CD14-positive monocyte (primary cell): ENCODE results near the gene ASB9. TPM values are rescaled to one million over a fixed set of nuclear protein-coding genes. Genes with fewer than 3 reads are reported as not detected.

Experiments
- DNase-seq, 3 donors: peaks; one replicate each; pipeline ENCODE4 v3.0.0-alpha.2; 2011 to 2022
- H2AFZ ChIP-seq: 2 replicates; pipeline ENCODE4 v1.6.0; 2012; ENCODE audit warnings: mild to moderate bottlenecking, low read depth, low read length, inconsistent platforms; ENCODE audit not compliant: insufficient read depth, poor library complexity, severe bottlenecking
- H3K27ac ChIP-seq, 2 donors: 1 replicate in 1 of 2; 2 replicates in 1 of 2; pipeline ENCODE4 v1.5.1; 2012 to 2013; ENCODE audit warnings: low read length in 2 of 2, control low read depth in 1 of 2, inconsistent platforms in 1 of 2, low read depth in 1 of 2, mild to moderate bottlenecking in 1 of 2
- H3K27me3 ChIP-seq, 2 donors: one replicate each; pipeline versions ENCODE4 v1.6.0 to v1.6.1; 2011 to 2013; ENCODE audit warnings: low read length in 2 of 2; ENCODE audit not compliant: control insufficient read depth in 2 of 2, insufficient read depth in 2 of 2
- H3K36me3 ChIP-seq, 2 donors: replicated peaks in 1 of 2; 1 replicate in 1 of 2; 2 replicates in 1 of 2; pipeline versions ENCODE4 v1.5.1 to v1.6.1; 2012 to 2013; ENCODE audit warnings: low read length in 2 of 2, control low read depth in 1 of 2, inconsistent platforms in 1 of 2, mild to moderate bottlenecking in 1 of 2; ENCODE audit not compliant: insufficient read depth in 2 of 2, control insufficient read depth in 1 of 2
- H3K4me1 ChIP-seq, 2 donors: 1 replicate in 1 of 2; 2 replicates in 1 of 2; pipeline versions ENCODE4 v1.5.1 to v1.6.1; 2012 to 2013; ENCODE audit warnings: low read length in 2 of 2, control low read depth in 1 of 2, inconsistent platforms in 1 of 2, mild to moderate bottlenecking in 1 of 2, moderate library complexity in 1 of 2; ENCODE audit not compliant: insufficient read depth in 2 of 2, control insufficient read depth in 1 of 2
- H3K4me2 ChIP-seq: replicated peaks from 2 replicates; pipeline ENCODE3; 2012; ENCODE audit warnings: low read length, moderate library complexity, mild to moderate bottlenecking; ENCODE audit not compliant: poor library complexity, severe bottlenecking; ENCODE audit errors: extremely low read depth
- H3K4me3 ChIP-seq, 3 experiments: fragments of 200-600 bp in 1 of 3; sonication (generic) in 1 of 3; replicated peaks in 1 of 3; 1 replicate in 2 of 3; 2 replicates in 1 of 3; pipeline ENCODE4 v1.5.1; 2011 to 2013; ENCODE audit warnings: low read length in 3 of 3, mild to moderate bottlenecking in 3 of 3, control low read depth in 2 of 3, low read depth in 2 of 3, inconsistent platforms in 1 of 3, moderate library complexity in 1 of 3
- H3K79me2 ChIP-seq: 2 replicates; pipeline ENCODE4 v1.6.0; 2012; ENCODE audit warnings: mild to moderate bottlenecking, control low read depth, inconsistent platforms, low read length, moderate library complexity; ENCODE audit not compliant: insufficient read depth
- H3K9ac ChIP-seq: 2 replicates; pipeline ENCODE4 v1.6.0; 2017; ENCODE audit warnings: low read length, mild to moderate bottlenecking; ENCODE audit not compliant: insufficient read depth, poor library complexity, severe bottlenecking
- H3K9me3 ChIP-seq, 2 donors: replicated peaks in 1 of 2; 1 replicate in 1 of 2; 2 replicates in 1 of 2; pipeline versions ENCODE4 v1.5.1 to v1.6.1; 2012 to 2013; ENCODE audit warnings: low read length in 2 of 2, control low read depth in 1 of 2; ENCODE audit not compliant: control insufficient read depth in 1 of 2, insufficient read depth in 1 of 2
- H4K20me1 ChIP-seq: 2 replicates; pipeline ENCODE4 v1.6.0; 2012; ENCODE audit warnings: mild to moderate bottlenecking, low read length, control low read depth, moderate library complexity; ENCODE audit not compliant: insufficient read depth
- H3K27ac Mint-ChIP-seq, 7 donors: one replicate each; pipeline ENCODE4 v1.8.0; 2020; ENCODE audit warnings: mild to moderate bottlenecking in 7 of 7, mixed read lengths in 7 of 7, moderate library complexity in 6 of 7, inconsistent platforms in 2 of 7
- H3K27me3 Mint-ChIP-seq, 3 donors: one replicate each; pipeline ENCODE4 v1.8.0; 2021 to 2022; ENCODE audit warnings: low read depth in 3 of 3, mild to moderate bottlenecking in 3 of 3, mixed read lengths in 3 of 3, moderate library complexity in 3 of 3, inconsistent platforms in 1 of 3
- H3K36me3 Mint-ChIP-seq, 2 donors: one replicate each; pipeline ENCODE4 v1.8.0; 2020; ENCODE audit warnings: mixed read lengths in 2 of 2, inconsistent platforms in 1 of 2, mild to moderate bottlenecking in 1 of 2
- H3K4me1 Mint-ChIP-seq: one replicate; pipeline ENCODE4 v1.8.0; 2020; ENCODE audit warnings: mild to moderate bottlenecking, mixed read lengths
- H3K4me3 Mint-ChIP-seq, 2 donors: one replicate each; pipeline ENCODE4 v1.8.0; 2020; ENCODE audit warnings: mild to moderate bottlenecking in 2 of 2, mixed read lengths in 2 of 2, moderate library complexity in 1 of 2
- H3K9me3 Mint-ChIP-seq, 7 donors: one replicate each; pipeline ENCODE4 v1.8.0; 2020 to 2022; ENCODE audit warnings: mixed read lengths in 7 of 7, mild to moderate bottlenecking in 6 of 7, moderate library complexity in 6 of 7, inconsistent platforms in 2 of 7
- WGBS: methylation state at CpG from one replicate; pipeline ENCODE4 v1.1.5; 2013; ENCODE audit warnings: missing lambda C conversion rate; ENCODE audit not compliant: insufficient coverage; 5-methylcytosine and 5-hydroxymethylcytosine counted together
- intact Hi-C, 2 donors: fragments of 100-400 bp; cut with micrococcal nuclease; formaldehyde crosslinking; loops; one replicate each; pipeline versions ENCODE4 v1.15.0 to v1.15.1; 2023
- polyA plus RNA-seq, 3 donors: library from polyadenylated mRNA; depleted of rRNA in 1 of 3; unstranded in 2 of 3; stranded (reverse) in 1 of 3; fragments of 300-500 nt in 2 of 3; fragments of >200 nt in 1 of 3; fragmentation: Illumina TruSeq in 2 of 3; gene quantifications; 1 replicate in 2 of 3; 2 replicates in 1 of 3; pipeline ENCODE4 v1.2.3, GENCODE V29; 2012 to 2021
- TF ChIP-seq, protein P1 (sequence below): fragments of 200-600 bp; IDR thresholded peaks from one replicate; pipeline ENCODE4 v1.8.0; 2022; ENCODE audit warnings: antibody characterized with exemption, mild to moderate bottlenecking

Gene ASB9
- polyA plus RNA-seq, 3 donors: 0.24 to 1.4 (median 0.63) TPM

DNA sequence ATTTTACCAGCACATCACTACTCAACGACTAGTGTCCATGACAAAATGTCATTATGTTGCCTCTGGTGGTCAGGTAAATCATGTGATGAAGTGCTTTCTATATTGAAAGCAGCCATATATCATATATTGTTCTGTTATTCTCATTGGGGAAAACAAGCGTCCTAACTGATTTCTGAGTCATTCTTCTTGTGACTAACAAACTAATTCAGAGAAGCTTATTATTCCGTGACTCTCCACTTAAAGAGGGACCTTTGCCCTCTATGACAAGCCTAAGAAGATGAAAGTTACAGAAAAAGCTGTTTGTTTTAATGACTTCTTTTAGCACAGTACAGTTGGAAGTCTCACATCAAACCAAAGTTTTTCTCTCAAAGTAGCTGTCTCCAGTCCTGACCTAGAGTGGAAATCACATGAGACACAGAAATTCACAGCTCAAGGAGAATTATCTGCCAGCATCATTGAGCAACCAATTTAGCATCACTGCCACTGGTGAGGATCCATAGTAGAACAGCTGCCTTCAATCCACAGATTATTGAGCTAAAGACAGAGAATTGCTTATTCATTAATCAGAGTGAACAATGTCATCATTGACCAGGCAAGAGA lies 36.4 kb downstream of the ASB9 start:
- Histone ChIP-seq H3K36me3 (no peaks in the 10 kb centered on the region), H2AFZ (no peak overlapping the region), H3K9ac (no peak overlapping the region), H3K27ac (no peak overlapping the region), H3K4me1 (no peaks in the 10 kb centered on the region), H3K27me3 (no peaks in the 10 kb centered on the region), H3K79me2 (no peaks in the 10 kb centered on the region), H3K4me3 (no peak overlapping the region), H4K20me1 (no peaks in the 10 kb centered on the region), H3K9me3 (no peaks in the 10 kb centered on the region), H3K4me2 (no peak overlapping the region)
- no CpG with 5 or more reads among the region's 3 CpGs for WGBS
- no peaks in the 10 kb centered on the region for H3K27me3 Mint-ChIP-seq
- DNase-seq: no peak
- H3K4me1 Mint-ChIP-seq: no peaks in the 10 kb centered on the region
- H3K9me3 Mint-ChIP-seq: peaks cover 0 to 5% (median 0%) of the 10 kb centered on the region in 7 donors
- no peaks in the 10 kb centered on the region for H3K36me3 Mint-ChIP-seq
- no peak overlapping the region for H3K27ac Mint-ChIP-seq
- TF ChIP-seq, protein P1, sequence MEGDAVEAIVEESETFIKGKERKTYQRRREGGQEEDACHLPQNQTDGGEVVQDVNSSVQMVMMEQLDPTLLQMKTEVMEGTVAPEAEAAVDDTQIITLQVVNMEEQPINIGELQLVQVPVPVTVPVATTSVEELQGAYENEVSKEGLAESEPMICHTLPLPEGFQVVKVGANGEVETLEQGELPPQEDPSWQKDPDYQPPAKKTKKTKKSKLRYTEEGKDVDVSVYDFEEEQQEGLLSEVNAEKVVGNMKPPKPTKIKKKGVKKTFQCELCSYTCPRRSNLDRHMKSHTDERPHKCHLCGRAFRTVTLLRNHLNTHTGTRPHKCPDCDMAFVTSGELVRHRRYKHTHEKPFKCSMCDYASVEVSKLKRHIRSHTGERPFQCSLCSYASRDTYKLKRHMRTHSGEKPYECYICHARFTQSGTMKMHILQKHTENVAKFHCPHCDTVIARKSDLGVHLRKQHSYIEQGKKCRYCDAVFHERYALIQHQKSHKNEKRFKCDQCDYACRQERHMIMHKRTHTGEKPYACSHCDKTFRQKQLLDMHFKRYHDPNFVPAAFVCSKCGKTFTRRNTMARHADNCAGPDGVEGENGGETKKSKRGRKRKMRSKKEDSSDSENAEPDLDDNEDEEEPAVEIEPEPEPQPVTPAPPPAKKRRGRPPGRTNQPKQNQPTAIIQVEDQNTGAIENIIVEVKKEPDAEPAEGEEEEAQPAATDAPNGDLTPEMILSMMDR: no peak
- no peak overlapping the region for H3K4me3 Mint-ChIP-seq
- intact Hi-C loops: no loop called here

DNA sequence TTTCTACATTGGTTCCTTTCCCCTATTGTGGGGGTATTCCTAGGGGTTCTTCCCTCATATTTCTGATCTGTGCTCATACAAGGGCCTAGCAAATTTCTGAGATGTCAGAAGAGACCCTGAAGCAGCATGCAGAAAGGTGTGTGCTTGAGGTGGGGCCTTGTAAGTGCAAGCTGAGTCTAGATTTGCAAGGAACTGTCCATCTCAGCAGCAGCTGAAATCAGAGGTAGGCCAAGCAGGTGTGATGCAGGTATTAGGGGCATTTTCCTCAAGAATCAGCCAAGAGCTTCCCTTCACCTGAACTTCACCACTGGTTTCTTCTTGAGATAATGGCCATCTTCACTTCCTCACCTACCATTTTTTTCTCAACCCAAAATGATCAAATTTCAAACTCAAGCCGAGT lies 45.1 kb downstream of the ASB9 start:
- Mint-ChIP-seq H3K27me3 (peaks cover 0 to 1% (median 0%) of the 10 kb centered on the region in 3 donors), H3K36me3 (no peaks in the 10 kb centered on the region), H3K4me3 (no peak overlapping the region), H3K27ac (no peak overlapping the region), H3K9me3 (peaks cover 0 to 5% (median 0%) of the 10 kb centered on the region in 7 donors), H3K4me1 (no peaks in the 10 kb centered on the region)
- H3K36me3 ChIP-seq: no peaks in the 10 kb centered on the region
- intact Hi-C loops: no loop called here
- H3K4me2 ChIP-seq: no peak overlapping the region
- H2AFZ ChIP-seq: no peak overlapping the region
- H3K9ac ChIP-seq: no peak overlapping the region
- peaks cover 0 to 4% of the 10 kb centered on the region in 2 donors for H3K27me3 ChIP-seq
- no CpG with 5 or more reads among the region's 1 CpG for WGBS
- H4K20me1 ChIP-seq: no peaks in the 10 kb centered on the region
- TF ChIP-seq, protein P1: no peak
- no peaks in the 10 kb centered on the region for H3K9me3 ChIP-seq
- no peaks in the 10 kb centered on the region for H3K4me1 ChIP-seq
- H3K4me3 ChIP-seq: no peak overlapping the region
- H3K27ac ChIP-seq: no peak overlapping the region
- no peaks in the 10 kb centered on the region for H3K79me2 ChIP-seq
- DNase-seq: no peak
